Adrenal gland (tissue), 5 donors: ENCODE results near the gene DIP2C.

Experiments used
- POLR2A ChIP-seq, 2 donors: fragments of 450-650 bp; IDR thresholded peaks; one replicate each; pipeline ENCODE4 v1.6.1; 2017; ENCODE audit warnings: antibody characterized with exemption in 2 of 2, mild to moderate bottlenecking in 2 of 2, moderate library complexity in 1 of 2
- TF ChIP-seq, protein P1 (sequence below), 6 experiments: fragments of 450-650 bp in 4 of 6; fragments of 200-600 bp in 2 of 6; sonication (generic) in 1 of 6; IDR thresholded peaks; 1 replicate in 5 of 6; 2 replicates in 1 of 6; pipeline versions ENCODE4 v1.5.1 to v1.8.0; 2016 to 2021; ENCODE audit warnings: antibody characterized with exemption in 6 of 6, mild to moderate bottlenecking in 2 of 6, moderate library complexity in 1 of 6
- donor health status: DM: no; HTN: no; CAD: no.

DNA sequence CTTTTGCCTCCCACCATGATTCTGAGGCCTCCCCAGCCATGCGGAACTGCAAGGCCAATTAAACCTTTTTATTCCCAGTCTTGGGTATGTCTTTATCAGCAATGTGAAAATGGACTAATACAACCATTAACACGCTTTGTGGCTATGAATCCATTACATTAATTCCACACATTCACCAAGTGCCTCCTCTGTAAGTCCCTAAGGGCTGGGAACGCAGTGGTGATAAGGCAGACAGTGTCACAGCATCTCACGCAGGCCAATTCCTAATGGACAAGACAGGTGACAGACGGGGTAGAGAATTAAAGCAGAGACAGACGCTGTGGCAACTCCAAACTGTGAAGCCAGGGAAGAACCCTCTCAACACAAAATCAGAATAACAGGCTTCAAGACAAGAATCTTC, 247.8 kb downstream of the DIP2C start:
- TF ChIP-seq, protein P1, sequence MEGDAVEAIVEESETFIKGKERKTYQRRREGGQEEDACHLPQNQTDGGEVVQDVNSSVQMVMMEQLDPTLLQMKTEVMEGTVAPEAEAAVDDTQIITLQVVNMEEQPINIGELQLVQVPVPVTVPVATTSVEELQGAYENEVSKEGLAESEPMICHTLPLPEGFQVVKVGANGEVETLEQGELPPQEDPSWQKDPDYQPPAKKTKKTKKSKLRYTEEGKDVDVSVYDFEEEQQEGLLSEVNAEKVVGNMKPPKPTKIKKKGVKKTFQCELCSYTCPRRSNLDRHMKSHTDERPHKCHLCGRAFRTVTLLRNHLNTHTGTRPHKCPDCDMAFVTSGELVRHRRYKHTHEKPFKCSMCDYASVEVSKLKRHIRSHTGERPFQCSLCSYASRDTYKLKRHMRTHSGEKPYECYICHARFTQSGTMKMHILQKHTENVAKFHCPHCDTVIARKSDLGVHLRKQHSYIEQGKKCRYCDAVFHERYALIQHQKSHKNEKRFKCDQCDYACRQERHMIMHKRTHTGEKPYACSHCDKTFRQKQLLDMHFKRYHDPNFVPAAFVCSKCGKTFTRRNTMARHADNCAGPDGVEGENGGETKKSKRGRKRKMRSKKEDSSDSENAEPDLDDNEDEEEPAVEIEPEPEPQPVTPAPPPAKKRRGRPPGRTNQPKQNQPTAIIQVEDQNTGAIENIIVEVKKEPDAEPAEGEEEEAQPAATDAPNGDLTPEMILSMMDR (IDR thresholded peaks at IDR 0.05), result no peak
- no peak for TF ChIP-seq POLR2A (IDR thresholded peaks at IDR 0.05)
